ENCODE results near the gene RNF217.

Gene RNF217

DNA sequence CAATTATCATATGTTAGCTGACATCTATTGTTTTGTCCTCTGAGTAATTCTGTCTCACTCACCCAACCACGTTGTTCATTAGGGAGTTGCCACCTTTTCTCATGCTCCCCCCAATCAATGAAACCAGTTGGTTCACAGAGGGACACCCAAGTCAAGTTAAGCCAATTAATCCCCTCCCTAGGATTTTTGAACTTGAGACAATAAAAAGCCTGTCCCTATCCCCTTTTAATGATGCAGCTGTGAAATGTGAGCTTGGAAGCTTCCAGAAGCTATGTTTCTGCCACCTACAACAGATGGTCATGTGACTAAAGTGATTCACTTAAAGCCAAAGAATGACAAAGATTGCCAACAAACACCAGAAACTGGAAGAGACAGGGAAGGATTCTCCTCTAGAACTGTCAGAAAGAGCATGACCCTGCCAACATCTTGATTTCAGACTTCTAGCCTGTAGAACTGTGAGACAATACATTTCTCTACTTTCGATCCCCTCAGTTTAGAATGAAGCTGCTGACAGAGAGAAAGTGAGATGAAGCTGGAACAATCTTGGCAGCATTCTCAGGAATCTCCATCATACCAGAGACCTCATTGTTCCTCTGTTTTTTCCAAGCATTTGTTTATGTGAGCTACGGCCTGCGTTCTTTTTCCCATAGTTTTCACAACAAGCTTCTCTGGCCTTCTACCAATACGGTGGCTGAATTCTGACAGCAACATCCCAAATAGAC, 133.5 kb downstream of the RNF217 start:
- in situ Hi-C loops (cut with MboI; ENCODE audit: low sequenced_read_pairs): no loop called here

DNA sequence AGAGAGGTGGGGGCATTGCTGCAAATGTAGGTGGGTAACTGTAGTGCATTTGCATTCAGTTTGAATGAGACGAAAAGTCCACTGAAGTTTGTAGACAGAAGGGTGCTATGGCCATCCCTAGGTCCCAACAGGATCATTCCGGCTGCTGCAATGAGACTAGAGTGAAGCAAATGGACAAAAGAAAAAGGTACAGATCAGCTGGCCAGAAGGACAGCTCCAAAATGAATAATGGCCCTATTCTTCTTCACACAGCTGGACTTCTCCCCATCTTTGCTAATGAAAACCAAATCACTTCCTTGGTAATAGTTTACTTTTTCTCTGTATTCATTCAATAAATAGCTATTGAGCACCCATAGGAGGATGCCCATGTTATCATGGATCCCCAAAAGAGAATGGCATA, 134.9 kb downstream of the RNF217 start:
- in situ Hi-C loops (cut with MboI; ENCODE audit: low sequenced_read_pairs): no loop called here

DNA sequence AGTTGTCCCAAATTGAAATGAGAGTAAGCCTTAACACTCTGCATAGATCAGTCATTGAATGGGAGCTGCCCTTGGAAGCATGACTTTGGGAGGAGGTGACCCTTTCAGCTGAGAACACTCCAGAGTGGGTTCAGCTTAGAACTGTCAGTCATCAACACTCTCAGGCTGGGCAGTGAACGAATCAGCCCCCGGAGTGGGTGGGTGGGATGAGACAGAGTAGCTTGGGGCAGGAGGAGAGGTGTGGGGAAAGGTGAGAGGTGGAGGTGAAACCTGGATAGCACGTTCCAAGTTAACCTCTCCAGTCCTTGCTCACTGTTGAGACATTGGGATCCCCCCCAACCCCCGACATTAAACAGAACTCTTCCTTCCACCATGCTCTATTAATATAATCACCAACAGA, 136.0 kb downstream of the RNF217 start:
- in situ Hi-C loops (cut with MboI; ENCODE audit: low sequenced_read_pairs): no loop called here

DNA sequence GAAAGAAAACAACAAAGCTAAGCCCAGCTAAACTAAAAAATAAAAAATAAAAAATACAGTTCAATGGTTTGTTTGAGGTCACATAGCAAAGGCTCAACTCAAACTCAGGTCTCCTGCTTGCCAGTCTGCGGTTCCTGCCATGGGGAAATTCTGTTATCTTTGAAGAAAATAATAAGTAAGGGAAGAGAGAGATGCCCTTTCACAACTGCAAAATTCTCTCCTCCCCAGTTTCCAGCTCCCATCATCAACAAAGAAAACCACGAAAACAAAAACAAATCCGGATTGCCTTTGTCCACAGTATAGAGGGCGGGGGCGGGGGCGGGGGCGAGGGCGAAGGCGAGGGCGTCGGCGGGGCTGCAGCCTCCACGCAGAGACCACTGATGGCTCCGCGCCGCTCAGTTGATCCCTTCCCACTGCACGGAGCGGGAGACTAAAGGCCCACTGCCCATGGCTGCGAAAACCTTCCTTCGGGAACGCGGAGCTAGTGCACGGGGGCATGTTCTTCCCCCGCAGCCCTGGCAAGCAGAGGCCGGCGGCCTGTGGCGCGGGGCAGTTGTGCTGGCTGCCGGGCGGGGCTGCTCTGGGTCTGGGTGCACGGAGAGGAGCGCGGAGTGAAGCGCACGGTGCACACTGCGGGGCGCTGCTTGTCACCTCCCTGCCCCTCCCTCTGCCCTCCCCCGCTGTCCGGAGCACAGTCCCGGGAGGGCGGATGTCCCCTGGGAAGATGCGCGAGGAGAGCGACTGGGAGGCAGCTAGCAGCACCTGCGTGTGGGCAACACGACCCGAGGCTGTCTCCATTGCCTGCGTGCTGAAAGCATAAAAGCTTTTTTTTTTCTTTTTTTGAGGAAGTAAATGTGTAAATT, 137.2 kb downstream of the RNF217 start:
- in situ Hi-C loops (cut with MboI; ENCODE audit: low sequenced_read_pairs): no loop called here

DNA sequence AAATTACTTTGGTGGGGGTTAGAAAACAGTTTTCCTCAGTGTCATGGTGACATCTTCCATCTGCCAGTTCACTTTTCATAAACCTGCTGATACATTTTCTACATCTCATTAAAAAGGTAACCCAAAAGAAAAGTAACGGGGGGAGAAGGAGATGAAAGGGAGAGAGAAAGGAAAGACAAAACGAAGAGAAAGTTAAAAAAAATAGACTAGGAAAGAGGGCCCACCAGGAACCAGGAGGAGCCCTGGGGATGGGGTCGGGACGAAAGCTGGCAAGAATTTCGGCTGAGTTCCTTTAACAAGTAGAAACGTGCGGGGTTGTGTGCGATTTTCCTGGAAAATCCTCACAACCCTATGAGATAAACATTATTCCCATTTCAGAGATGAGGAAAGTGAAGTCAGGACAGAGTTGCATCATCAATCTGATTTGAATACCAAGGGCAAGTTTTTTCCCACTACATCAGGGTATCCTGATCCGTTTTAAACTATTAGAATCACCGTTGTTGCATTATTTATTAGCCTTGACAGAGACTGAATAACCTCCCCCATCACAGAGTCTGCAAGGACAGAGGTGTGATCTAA, 137.9 kb downstream of the RNF217 start:
- in situ Hi-C loops (cut with MboI; ENCODE audit: low sequenced_read_pairs): no loop called here

DNA sequence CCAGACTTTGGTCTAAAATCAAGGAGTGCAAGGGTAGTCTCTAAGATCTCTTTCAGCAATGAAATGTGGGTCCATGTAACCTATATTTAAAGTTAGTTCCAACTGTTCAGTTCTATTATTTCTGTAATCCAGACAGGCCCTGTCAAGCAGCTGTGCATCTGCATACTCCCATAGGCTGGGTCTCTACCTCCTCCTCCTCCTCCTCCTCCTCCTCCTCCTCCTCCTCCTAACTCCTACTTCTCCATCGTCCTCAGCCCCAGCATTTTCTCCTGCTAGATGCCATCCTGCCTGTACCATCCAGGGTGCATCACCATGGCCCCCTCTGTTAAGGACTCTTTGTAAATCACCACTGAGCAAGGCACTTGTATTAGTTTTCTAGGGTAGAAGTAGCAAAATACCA, 138.9 kb downstream of the RNF217 start:
- in situ Hi-C loops (cut with MboI; ENCODE audit: low sequenced_read_pairs): no loop called here

DNA sequence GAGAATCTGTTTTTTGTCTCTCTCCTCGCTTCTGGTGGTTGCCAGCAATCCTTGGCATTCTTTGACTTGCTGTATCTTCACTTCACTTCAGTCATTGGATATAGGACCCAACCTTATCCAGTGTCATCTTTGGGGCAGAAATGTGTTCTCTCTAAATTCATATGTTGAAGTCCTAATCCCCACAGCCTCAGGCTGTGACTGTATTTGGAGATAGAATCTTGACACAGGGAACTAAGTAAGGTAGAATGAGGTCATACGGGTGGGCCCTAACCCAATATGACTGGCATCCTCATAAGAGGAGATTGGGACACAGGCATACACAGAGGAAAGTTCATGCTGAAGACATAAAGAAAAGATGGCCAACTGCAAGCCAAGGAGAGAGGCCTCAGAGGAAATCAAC, 139.4 kb downstream of the RNF217 start:
- in situ Hi-C loops (cut with MboI; ENCODE audit: low sequenced_read_pairs): no loop called here

DNA sequence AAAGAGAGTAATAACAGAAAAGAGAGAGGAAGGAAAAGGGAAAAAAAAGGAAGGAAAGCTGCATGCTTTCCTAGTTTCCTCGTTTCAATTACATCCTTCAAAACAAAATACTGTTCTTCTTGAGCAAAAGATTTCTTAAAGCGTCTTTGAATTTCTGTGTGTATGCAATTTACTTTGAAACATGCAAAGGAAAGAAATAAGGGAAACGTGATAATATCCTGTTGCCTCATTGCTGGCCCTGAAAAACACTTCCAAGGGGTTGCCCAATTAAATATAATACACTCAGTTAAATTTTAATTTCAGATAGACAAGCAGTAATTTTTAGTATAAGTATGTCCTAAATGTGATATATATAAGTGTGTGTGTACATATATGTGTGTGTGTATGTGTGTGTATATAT, 140.2 kb downstream of the RNF217 start:
- in situ Hi-C loops (cut with MboI; ENCODE audit: low sequenced_read_pairs): no loop called here

DNA sequence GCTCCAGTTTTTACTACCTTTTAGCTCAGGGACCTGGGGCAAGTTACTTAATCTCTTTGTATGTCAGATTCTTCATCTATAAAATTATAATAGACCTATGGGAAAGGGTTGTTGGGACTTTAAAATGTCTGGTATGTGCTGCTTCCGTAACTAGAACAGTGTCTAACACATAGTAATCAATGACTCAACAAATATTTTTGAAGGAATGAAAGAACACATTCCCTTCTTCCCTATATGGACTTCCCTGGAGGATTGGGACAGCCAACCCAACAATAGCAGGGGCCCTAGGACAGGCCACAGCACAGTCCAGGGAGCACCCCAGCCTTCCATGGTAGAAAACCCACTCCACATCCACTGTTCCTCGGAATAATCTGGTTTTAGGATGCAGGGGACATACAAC, 140.7 kb downstream of the RNF217 start:
- in situ Hi-C loops (cut with MboI; ENCODE audit: low sequenced_read_pairs): no loop called here

DNA sequence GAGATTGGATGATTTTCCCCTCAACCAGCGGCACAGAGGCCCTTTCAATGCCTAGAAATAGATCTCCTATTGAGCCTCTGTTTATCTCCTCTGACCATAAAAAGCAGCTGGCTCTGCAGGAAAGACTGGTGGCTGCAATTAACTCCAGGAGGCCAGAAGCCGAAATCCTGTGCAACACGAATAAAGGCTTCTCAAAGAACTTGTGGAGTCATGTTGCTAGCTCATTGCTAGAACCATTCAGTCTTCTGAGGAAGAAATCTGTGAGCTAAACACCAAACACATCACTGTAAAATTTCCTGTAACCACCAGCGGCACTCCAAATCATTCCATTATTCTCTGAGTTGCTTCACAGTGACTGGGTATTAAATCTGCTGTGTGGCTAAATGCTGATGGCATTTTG, 142.2 kb downstream of the RNF217 start:
- in situ Hi-C loops (cut with MboI; ENCODE audit: low sequenced_read_pairs): no loop called here

DNA sequence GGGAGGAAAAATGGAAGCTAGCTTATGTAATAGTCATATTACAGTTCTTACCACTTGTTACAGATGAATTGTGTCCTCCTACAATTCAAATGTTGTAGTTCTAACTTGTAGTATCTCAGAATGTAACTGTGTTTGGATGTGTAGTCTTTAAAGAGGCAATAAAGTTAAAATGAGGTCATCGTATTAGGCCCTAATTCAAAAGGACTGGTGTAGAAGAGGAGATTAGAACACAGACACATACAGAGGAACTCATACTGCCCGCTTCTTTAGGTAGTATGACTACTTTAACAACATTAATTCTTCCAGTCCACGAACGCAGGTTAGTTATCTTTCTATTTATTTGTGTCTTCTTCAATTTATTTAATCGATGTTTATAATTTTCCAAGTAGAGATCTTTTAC, 144.8 kb downstream of the RNF217 start:
- in situ Hi-C loops (cut with MboI; ENCODE audit: low sequenced_read_pairs): no loop called here

DNA sequence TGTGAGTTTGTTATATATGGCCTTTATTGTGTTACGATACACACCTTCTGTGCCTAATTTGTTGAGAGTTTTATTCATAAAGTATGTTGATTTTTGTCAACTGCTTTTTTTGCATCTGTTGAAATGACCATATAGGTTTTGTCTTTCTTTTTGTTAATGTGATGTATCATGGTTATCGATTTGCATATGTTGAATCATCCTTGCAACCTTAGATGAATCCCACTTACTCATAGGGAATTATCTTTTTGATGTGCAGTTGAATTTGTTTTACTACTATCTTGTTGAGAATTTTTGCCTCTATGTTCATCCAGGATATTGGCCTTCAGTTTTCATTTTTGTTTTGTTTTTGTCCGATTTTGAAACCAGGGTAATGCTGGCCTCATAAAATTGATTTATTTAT, 145.7 kb downstream of the RNF217 start:
- in situ Hi-C loops (cut with MboI; ENCODE audit: low sequenced_read_pairs): no loop called here

DNA sequence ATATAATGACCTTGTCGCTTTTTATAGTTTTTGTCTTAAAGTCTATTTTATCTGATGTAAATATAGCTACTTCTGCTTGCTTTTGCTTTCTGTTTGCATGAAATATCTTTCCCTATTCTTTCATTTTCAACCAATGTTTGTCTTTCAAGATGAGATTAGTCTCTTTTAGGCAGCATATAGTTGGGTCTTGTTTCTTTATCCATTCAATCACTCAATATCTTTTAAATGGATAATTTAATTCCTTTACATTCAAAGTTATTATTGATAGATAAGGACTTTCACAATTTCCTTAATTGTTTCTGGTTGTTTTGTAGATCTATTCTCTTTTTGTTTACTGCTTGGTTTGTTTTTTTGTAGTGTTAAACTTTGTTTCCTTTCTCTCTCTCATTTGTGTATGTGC, 147.8 kb downstream of the RNF217 start:
- in situ Hi-C loops (cut with MboI; ENCODE audit: low sequenced_read_pairs): no loop called here

DNA sequence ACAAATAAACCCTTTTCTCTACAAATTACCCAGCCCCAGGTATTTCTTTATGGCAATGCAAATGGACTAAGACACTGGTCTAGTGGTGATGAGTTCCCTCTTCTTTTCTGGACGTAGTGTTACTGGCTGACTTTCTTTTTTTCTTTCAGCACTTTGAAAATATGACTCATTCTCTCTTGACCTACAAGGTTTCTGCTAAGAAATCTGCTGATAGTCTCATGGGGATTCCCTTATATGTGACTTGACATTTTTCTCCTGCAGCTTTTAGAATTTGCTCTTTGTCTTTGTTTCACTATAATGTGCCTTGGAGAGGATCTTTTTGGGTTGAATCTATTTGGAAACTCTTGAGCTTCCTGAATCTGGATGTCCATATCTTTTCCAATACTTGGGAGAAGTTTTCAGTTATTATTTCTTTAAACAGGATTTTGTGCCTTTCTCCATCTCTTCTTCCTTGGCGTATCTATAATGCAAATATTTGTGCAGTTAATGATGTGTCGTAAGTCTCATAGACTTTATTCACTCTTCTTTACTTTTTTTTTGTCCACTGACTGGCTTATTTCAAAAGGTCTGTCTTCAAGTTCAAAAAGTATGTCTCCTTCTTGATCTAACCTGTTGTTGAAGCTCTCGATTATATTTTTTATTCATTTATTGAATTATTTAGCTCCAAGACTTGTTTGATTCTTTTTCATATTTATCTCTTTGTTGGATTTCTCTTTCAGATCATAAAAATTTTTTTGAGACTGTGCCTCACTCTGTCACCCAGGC, 149.2 kb downstream of the RNF217 start:
- in situ Hi-C loops (cut with MboI; ENCODE audit: low sequenced_read_pairs): no loop called here

DNA sequence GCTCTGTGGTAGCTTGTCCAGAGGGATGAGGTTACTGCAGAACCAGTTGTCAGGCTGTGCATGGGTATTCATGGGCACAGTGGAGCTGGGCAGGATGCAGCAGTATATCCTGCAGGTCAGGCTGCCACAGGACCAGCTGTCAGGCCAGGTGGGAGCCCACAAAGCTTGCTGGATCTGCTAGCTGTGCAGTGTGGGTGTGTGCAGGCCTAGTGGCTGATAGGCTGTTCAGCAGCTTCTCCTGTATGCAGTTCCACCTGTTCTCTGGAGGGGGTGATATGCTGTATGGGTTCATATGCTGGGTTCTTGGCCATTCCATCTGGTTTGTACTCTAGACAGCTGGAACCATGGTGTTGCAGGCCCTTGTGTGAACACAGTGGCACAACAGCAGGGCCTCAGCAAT, 150.7 kb downstream of the RNF217 start:
- in situ Hi-C loops (cut with MboI; ENCODE audit: low sequenced_read_pairs): no loop called here

DNA sequence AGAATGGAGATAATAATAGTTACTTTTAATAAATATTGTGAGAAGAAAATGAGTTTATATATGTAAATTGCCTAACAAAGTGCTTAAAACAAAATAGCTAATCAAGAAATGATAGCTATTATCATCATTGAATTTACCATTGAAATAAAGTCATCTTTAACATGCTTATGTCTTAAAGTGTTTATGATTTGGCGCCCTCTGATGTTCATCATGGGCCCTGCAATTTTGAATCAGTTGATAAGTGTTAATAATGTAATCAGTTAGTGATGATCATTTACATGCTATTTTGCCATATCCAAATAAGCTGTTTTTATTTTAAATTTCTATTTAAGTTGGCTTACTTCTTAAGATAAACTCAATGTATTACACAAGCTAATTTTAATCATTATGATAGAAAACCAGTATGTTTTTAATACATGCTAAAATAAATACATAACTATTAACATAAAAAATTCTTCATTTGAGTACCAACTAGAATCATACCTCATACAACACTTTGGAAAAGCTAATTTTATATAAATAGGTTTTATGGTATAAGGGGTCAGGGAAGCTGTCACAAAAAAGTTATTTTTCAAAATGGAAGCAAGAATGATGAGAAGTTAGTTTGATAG, 152.1 kb downstream of the RNF217 start:
- in situ Hi-C loops (cut with MboI; ENCODE audit: low sequenced_read_pairs): no loop called here

DNA sequence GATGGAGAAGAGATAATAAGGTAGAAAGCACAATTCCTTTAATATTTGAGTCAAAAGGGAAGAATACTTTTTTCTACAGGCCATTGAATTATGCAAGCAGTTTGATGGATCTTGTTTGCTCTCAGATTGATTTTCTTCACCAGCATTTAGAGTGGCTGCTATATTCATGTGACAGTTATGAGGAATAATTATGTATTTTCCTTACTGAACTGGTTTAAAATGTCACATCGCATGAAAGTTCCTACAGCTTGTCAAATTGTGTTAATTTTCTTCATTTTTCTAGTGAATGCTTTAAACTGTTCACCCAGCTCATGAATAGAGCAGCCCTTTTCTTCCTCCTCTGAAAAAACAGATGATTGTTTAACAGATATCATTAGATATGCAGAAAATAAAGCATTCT, 153.9 kb downstream of the RNF217 start:
- in situ Hi-C loops (cut with MboI; ENCODE audit: low sequenced_read_pairs): no loop called here

DNA sequence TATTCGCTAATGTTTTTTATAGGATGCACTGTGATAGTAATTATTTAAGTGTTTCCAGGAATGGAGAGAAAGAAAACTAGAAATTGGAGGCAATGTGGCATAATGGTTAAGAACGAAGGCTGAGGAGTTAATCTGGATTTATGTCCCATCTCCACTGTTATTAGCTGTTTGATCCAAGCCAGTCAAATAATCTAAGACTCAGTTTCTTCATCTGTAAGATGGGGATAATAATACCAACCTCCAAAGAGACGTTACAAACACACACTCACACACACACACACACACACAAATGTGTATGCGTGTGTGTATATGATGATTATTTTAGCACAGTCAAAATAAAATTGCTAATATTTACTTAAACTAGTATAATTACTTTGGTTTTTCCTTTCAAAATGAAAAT, 154.5 kb downstream of the RNF217 start:
- in situ Hi-C loops (cut with MboI; ENCODE audit: low sequenced_read_pairs): no loop called here

DNA sequence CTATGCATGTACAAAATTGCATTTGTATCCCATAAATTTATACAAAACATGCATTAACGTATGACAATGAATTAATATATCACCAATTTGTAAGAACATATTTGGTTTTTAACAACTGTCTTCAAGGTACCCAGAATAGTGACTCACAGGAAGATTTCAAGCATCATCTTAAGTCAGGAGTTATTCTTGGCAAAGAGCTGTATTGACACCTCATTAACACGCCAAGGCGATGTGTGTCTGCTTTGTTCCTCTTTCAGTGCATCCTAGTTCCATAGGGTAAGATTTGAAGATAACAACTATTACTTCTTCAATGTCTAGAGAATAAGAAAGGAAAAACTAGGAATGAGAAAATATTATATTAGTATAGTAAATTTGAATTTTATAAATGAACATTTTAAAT, 155.6 kb downstream of the RNF217 start:
- in situ Hi-C loops (cut with MboI; ENCODE audit: low sequenced_read_pairs): no loop called here

DNA sequence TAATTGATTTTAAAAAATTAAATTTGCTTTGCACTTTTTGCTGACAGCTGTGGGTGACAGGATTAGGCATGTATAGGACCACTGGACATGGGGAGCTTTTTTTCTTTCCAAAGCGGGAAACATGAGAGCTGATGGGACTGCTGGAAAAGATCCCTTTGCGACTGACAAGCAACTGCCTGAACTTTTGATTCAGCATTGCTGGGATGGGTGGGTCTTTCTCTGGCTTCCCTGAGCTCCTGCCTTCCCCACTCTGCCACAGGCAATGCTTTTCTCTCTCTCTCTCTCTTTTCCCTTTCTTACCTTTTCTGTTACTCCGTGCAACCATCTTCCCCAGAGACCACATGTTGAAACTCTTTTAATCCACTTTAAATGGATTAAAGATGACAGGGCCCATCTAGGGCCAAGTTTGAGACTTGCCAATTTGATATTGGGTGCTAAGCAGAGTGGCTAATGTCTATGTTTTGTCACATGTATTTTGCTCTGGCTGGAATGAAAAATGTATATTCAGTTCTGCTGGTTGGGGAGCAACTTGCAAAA, 157.9 kb downstream of the RNF217 start:
- in situ Hi-C loops (cut with MboI; ENCODE audit: low sequenced_read_pairs): no loop called here

DNA sequence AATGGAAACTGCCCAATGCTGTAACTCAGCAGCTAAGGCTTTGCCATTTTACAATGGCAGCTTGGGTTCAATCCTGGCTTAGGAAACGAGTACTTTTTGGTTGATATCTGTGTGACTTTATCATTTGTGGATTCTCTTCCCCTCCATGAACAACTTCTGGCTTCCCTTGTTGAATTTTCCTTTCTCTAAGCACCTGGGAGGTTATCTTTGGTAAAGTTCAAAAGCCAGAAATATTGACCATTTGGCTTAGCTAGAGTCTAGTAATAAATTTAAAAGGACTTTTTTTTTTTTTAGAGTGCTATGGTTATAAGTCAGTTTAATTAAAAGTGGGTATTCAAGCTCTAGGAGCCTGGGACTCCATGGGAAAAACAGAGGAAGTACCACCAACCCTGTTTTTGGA, 159.7 kb downstream of the RNF217 start:
- in situ Hi-C loops (cut with MboI; ENCODE audit: low sequenced_read_pairs): no loop called here
